PFSK-1 (cell line): Measurements from ENCODE around the gene UPF1.

Experiments used
- POLR2AphosphoS5 ChIP-seq: IDR thresholded peaks from 2 replicates; pipeline ENCODE4 v1.6.1; 2012; ENCODE audit warnings: low read depth, mild to moderate bottlenecking, control low read depth, low read length, moderate library complexity
- REST ChIP-seq, 2 experiments: IDR thresholded peaks; 2 replicates each; pipeline versions ENCODE4 v1.6.1 to v1.8.0; 2011 to 2012; ENCODE audit warnings: low read depth in 2 of 2, low read length in 2 of 2, control low read depth in 1 of 2, inconsistent platforms in 1 of 2, mild to moderate bottlenecking in 1 of 2, moderate library complexity in 1 of 2; ENCODE audit not compliant: insufficient read depth in 1 of 2

DNA sequence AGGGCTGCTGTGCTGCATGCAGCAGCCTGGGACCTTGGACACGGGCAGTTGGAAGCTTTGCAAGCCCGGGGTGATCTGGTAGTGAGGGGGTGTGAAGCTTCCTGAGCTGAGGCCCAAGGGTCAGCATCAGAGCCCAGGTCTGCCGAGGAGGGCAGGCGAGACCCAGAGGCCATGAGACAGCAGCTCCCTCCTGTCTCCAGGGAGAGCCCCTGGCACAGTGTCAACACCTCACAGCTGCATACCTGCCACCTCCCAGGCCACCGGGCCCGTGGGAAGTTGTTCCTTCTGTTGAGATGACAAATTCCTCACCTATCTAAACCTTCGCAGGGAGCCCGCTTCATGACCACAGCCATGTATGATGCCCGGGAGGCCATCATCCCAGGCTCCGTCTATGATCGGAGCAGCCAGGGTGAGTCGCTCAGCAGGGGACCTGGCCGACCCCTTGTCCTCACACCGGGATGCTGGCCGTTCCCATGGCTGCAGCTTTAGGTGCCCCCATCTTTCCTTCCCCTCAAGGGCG, 32.1 kb downstream of the UPF1 start:
- TF ChIP-seq POLR2AphosphoS5, result no peak
- TF ChIP-seq REST (IDR thresholded peaks at IDR 0.05; ENCODE audit: insufficient read depth in 1 of 2, low read depth in 2 of 2, low read length in 2 of 2), result no peak
